HG02759 (cell line): ENCODE results near the gene MPST.

Experiments used
- ATAC-seq: cut with Tn5 transposase; IDR thresholded peaks from one replicate; pipeline ENCODE4 v1.9.1; 2021; ENCODE audit warnings: mild to moderate bottlenecking, moderate library complexity; ENCODE audit not compliant: unreplicated experiment

MPST gene

GRCh38 chr22:37021710-37022482 lies 2.4 kb downstream of the MPST start:
- no peak for ATAC-seq

DNA sequence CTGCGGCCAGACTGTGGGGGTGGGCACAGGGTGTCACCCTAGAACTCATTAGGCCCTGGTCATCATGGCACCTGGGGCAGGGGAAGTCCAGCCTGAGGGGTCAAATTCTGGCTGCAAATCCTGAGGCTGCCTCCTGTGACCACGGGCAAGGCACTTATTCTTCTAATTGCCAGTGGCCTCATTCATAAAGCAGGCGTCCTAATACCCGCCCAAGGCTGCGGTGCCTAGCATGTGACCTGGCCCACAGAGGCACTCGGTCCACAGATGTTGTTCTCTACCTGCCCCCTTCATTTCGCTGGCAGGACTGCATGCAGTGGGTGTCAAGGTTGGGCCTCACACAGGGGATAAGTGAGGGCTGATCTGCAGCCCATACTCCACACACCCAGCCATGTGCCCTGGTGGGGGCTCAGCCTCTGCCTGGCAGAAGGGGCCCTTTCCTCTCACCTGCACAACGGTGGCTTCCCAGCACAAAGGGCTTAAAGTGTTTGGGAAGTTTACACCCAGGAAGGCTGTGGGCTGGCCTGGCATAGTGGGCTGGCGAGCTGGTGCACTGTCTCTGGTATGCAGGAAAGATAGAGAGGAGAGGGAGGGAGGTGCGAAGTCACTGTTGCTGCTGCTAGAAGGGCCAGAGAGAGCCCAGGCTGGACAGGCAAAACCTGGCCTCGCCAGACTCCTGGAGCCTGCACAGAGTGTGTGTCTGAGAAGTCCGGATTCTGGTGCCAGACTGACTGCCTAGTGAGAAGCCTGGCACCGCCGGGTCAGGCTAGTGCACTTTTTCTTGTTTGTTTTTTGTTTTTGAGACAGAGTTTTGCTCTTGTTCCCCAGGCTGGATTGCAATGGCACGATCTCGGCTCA lies 3.2 kb downstream of the MPST start:
- no peak for ATAC-seq

- no peak for ATAC-seq
These were observed 4.3 kb downstream of the MPST start for GRCh38 chr22:37023743-37024338.

DNA sequence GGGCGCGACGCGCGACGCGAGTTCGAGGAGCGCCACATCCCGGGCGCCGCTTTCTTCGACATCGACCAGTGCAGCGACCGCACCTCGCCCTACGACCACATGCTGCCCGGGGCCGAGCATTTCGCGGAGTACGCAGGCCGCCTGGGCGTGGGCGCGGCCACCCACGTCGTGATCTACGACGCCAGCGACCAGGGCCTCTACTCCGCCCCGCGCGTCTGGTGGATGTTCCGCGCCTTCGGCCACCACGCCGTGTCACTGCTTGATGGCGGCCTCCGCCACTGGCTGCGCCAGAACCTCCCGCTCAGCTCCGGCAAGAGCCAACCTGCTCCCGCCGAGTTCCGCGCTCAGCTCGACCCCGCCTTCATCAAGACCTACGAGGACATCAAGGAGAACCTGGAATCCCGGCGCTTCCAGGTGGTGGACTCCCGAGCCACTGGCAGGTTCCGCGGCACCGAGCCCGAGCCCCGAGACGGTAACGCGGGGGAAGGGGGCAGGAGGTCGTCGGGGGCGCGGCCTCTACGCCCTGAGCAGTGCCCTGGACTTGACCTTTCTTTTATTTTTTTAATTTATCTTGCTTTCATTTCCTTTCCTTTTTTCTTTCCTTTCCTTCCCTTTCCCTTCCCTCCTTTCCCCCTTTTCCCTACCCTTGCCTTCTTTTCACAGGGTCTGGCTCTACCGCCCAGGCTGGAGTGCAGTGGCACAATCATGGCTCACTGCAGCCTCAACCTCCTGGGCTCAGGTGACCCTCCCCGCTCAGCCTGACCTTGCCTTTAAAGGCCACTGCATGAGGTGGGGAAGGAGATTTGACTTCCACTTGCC lies 5.0 kb downstream of the MPST start:
- no peak for ATAC-seq

- no peak for ATAC-seq
These were observed 6.0 kb downstream of the MPST start for GRCh38 chr22:37025500-37026070.

- no peak for ATAC-seq
These were observed 6.8 kb downstream of the MPST start for GRCh38 chr22:37026325-37026724.

DNA sequence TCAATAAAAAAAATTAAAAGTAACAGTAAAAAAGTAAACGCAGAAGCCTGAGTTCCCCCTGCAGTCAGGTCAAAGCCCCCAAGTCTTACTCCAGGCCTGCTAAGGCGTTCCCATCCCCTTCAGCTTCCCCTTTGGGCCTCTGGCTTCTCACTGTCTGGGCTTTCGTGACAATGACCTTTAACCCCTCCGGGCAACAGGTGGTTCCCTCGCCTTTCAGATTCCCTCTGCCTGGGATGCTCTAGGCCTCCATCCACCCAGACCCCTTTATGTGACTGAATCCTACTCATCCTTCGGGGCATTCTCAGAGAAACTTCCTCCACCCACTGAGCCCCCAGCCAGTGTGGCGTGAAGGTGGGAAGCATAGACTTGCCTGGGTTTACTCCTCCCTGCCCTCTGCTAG lies 8.0 kb downstream of the MPST start:
- ATAC-seq: no peak

GRCh38 chr22:37028692-37029674 lies 9.4 kb downstream of the MPST start:
- ATAC-seq: no peak

DNA sequence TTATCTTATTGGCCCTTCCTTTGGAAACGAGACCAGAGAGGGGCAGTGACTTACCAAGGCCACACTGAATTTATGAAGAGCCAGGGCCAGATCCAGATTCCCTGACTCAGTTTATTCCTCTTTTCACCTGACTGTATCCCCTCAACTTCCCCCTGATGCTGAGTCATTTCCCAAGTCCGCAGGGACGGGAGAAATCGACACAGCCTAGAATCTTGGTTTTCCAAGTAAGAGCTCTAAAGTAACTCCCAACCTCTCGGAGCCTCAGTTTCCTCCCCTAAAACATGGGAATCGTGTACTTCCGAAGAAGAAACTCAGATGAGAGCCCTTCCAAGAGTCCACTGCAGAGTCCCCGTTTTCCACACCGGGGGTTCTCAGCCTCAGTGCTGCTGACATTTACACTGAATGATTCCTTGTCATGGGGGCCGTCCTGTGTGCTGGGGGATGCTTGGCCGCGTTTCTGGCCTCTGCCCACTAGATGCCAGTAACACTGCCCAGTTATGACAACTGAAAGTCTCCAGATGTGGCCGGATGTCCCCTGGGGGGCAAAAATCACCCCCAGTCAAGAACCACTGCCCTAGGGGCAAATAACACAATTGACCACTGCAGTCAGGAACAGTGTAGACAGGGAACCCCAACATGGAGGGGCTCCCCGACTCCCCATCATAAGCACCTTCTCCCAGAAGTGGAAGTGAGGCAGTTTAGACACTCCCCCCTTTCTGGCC lies 11.2 kb downstream of the MPST start:
- no peak for ATAC-seq

GRCh38 chr22:37032134-37032534 lies 12.6 kb downstream of the MPST start:
- ATAC-seq: no peak

DNA sequence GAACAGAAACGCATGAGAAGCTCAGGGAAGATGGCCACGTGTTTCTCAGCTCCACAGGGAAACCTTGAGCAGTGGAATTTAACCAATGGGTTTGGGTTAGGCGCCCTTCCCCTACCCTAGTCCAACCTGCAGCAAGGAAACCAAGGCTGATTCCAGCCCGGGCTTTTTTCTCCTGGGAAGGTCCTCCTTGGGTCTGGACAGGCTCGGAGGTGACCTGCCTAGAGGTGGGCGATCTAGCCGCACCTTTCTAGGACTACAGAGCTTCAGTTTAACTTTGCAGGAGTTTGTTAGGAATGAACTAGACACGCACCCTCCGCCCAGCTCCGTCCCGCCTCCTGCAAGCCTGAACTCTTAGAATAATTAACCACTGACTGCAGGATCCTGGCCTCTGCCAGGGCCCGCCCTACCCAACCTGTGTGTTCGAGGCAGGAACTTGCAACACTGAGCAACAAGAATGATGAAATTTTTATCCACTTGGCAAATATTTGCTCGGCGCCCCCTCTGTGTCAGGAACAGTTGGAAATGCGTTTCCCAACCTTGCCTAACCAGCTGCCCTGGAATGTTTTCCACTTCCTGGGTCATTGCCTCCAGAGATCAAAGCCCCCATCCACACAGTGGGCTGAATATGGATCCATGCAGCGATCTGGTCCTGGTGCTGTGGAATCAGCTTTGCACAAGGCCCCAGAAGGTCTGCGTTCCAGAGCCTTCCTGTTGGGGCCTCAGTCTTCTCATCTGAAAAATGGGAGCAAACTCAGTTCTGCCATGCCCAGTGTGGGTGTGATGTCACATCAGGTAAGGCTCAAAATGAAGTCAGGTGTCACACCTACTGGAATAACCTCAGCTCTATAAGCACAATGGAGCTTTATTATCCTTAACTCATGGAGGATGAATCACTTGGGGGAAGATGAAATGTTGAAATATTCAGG lies 13.3 kb downstream of the MPST start:
- ATAC-seq: no peak

GRCh38 chr22:37033605-37034430 lies 14.3 kb downstream of the MPST start:
- no peak for ATAC-seq

GRCh38 chr22:37036655-37037377 lies 17.3 kb downstream of the MPST start:
- no peak for ATAC-seq

DNA sequence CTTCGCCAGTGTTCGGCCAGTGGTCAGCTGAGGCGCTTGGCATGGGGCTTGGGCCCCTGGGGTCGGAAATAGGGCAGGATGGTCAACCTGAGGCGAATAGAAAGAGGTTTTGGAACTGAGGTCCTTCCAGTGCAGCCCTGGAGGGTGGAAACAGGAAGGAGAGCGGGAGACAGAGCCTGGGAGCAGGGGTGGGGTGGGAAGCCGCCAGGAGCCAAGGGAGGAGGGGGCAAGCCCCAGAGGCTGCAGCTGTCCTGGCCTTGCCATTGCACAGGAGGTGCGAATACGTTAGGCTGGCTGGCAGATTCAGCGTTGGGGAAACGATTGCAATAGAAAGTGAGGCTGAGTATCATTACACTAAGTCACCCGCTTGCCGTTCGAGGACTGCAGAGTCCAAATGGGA lies 18.1 kb downstream of the MPST start:
- no peak for ATAC-seq

- no peak for ATAC-seq
These were observed 19.9 kb downstream of the MPST start for GRCh38 chr22:37039466-37039865.

GRCh38 chr22:37043209-37043827 lies 23.8 kb downstream of the MPST start:
- ATAC-seq: no peak
